K562 (cell line): ENCODE data around the gene HOXB5. TPM values are rescaled to one million over a fixed set of nuclear protein-coding genes. Genes with fewer than 3 reads are reported as not detected.

Source experiments
- ETS2 ChIP-seq: IDR thresholded peaks from 2 replicates; pipeline ENCODE4 v1.6.1; 2016; ENCODE audit warnings: borderline replicate concordance, missing genetic modification characterization, mild to moderate bottlenecking, moderate library complexity, missing compliant biosample characterization; ENCODE audit not compliant: poor library complexity, severe bottlenecking
- MBD2 ChIP-seq: sonication (generic); IDR thresholded peaks from 2 replicates; pipeline ENCODE4 v1.6.1; 2016; ENCODE audit warnings: low read depth, borderline replicate concordance
- SMAD4 ChIP-seq: fragments of 250-450 bp; sonication (Bioruptor Pico); conservative IDR thresholded peaks from 2 replicates; pipeline ENCODE4 v1.8.0; 2021; ENCODE audit warnings: inconsistent platforms, mild to moderate bottlenecking, moderate library complexity
- YY1 ChIP-seq, 3 experiments: IDR thresholded peaks; 2 replicates each; pipeline ENCODE4 v1.6.1; 2011; ENCODE audit warnings: low read length in 2 of 3, mild to moderate bottlenecking in 2 of 3, moderate library complexity in 2 of 3, borderline replicate concordance in 1 of 3, control low read depth in 1 of 3, low read depth in 1 of 3; ENCODE audit not compliant: insufficient read depth in 3 of 3, insufficient replicate concordance in 2 of 3, control insufficient read depth in 1 of 3, insufficient read length in 1 of 3; ENCODE audit errors: extremely low read depth in 1 of 3
- ZNF24 ChIP-seq: fragments of 450-650 bp; IDR thresholded peaks from 2 replicates; pipeline ENCODE4 v1.6.1; 2016
- polyA plus RNA-seq, 8 experiments: library from polyadenylated mRNA; depleted of rRNA in 4 of 8; stranded (reverse) in 5 of 8; unstranded in 3 of 8; fragments of >200 nt; fragmentation: Nextera tagmentation in 2 of 8; fragmentation: Illumina TruSeq in 1 of 8; extraction: Ambion mirVana in 2 of 8; extraction: Trizol in 1 of 8; gene quantifications; 2 replicates each; pipeline versions ENCODE4 v1.2.1 to v1.2.3, GENCODE V29; 2011 to 2014; ENCODE audit warnings: inconsistent platforms in 1 of 8, missing spikeins in 1 of 8
- total RNA-seq, 7 experiments: library from RNA; depleted of rRNA in 6 of 7; stranded (reverse); fragments of >200 nt in 6 of 7; fragmentation: Illumina TruSeq in 2 of 7; extraction: Trizol in 2 of 7; gene quantifications; 2 replicates each; pipeline versions ENCODE4 v1.2.1 to v1.2.3, GENCODE V29; 2011 to 2021; ENCODE audit warnings: low replicate concordance in 1 of 7
- TF ChIP-seq, protein P1 (sequence below): fragments of 450-650 bp; IDR thresholded peaks from 2 replicates; pipeline ENCODE4 v1.7.0; 2016; ENCODE audit warnings: borderline replicate concordance
- TF ChIP-seq, protein P2 (sequence below): sonication (generic); formaldehyde crosslinking; IDR thresholded peaks from 2 replicates; pipeline ENCODE4 v1.8.1; 2023; ENCODE audit warnings: missing genetic modification reagents, mild to moderate bottlenecking, borderline replicate concordance
- TF ChIP-seq, protein P3 (sequence below): fragments of 450-650 bp; IDR thresholded peaks from 2 replicates; pipeline ENCODE4 v1.6.1; 2016; ENCODE audit warnings: low read depth

The HOXB5 gene
- total and polyA plus RNA-seq, 9 of the 15 experiments (the other 6 are each of a cell fraction or from before 2014, with no cell fraction given) = 0.24 to 2.7 (median 0.65) TPM

DNA sequence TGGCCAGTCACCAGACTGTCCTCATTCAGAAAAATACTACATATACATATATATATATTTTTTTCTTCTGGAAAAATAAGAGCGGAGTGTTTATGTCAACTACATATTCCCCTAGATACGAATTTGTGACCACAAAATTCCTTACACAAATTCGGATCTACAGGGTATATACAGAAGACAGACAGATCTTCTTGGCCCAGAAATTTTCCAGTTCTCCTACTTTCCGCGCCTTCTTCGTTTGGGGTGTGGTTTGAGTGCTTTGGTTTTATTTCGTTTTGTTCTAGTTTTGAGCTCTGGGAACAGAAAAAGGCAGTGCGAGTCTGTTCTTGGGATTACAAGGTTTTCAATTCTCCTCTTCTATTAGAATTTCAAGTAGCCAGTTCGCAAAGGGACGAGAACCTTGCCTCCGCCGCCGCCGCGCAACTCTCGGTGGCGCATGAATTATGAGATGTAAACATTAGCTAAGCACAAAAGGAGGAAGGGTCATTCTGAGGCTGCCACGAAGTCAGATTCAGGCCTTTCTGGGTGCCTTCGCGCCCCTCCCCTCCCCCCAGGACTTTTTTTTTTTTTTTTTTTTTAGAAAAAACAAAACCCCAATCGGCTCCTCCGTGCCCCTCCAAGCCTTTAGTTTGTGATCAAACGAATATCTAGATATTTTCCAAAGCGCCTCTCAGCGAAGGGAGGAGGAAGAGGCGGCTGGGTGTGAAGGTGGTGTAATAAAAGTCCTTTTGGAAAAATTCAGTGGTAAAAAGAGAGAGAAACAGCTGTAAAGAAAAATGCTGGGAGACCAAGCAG lies 13.6 kb downstream of the HOXB5 start (continued):
- TF ChIP-seq, protein P1, sequence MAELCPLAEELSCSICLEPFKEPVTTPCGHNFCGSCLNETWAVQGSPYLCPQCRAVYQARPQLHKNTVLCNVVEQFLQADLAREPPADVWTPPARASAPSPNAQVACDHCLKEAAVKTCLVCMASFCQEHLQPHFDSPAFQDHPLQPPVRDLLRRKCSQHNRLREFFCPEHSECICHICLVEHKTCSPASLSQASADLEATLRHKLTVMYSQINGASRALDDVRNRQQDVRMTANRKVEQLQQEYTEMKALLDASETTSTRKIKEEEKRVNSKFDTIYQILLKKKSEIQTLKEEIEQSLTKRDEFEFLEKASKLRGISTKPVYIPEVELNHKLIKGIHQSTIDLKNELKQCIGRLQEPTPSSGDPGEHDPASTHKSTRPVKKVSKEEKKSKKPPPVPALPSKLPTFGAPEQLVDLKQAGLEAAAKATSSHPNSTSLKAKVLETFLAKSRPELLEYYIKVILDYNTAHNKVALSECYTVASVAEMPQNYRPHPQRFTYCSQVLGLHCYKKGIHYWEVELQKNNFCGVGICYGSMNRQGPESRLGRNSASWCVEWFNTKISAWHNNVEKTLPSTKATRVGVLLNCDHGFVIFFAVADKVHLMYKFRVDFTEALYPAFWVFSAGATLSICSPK = no peak
- TF ChIP-seq ZNF24 (no peak), YY1 (IDR thresholded peaks at IDR 0.05; ENCODE audit: borderline replicate concordance in 1 of 3, control insufficient read depth in 1 of 3, extremely low read depth in 1 of 3, insufficient read depth in 3 of 3, insufficient read length in 1 of 3, insufficient replicate concordance in 2 of 3, low read depth in 1 of 3, low read length in 2 of 3) (peak in 1 of 3 experiments; percentile 27), MBD2 (peak; percentile 21; the same call in 1 of the 2 replicates), SMAD4 (peak; percentile 26; the same call in 1 of the 2 replicates), ETS2 (tag) (no peak)
- TF ChIP-seq, protein P2, sequence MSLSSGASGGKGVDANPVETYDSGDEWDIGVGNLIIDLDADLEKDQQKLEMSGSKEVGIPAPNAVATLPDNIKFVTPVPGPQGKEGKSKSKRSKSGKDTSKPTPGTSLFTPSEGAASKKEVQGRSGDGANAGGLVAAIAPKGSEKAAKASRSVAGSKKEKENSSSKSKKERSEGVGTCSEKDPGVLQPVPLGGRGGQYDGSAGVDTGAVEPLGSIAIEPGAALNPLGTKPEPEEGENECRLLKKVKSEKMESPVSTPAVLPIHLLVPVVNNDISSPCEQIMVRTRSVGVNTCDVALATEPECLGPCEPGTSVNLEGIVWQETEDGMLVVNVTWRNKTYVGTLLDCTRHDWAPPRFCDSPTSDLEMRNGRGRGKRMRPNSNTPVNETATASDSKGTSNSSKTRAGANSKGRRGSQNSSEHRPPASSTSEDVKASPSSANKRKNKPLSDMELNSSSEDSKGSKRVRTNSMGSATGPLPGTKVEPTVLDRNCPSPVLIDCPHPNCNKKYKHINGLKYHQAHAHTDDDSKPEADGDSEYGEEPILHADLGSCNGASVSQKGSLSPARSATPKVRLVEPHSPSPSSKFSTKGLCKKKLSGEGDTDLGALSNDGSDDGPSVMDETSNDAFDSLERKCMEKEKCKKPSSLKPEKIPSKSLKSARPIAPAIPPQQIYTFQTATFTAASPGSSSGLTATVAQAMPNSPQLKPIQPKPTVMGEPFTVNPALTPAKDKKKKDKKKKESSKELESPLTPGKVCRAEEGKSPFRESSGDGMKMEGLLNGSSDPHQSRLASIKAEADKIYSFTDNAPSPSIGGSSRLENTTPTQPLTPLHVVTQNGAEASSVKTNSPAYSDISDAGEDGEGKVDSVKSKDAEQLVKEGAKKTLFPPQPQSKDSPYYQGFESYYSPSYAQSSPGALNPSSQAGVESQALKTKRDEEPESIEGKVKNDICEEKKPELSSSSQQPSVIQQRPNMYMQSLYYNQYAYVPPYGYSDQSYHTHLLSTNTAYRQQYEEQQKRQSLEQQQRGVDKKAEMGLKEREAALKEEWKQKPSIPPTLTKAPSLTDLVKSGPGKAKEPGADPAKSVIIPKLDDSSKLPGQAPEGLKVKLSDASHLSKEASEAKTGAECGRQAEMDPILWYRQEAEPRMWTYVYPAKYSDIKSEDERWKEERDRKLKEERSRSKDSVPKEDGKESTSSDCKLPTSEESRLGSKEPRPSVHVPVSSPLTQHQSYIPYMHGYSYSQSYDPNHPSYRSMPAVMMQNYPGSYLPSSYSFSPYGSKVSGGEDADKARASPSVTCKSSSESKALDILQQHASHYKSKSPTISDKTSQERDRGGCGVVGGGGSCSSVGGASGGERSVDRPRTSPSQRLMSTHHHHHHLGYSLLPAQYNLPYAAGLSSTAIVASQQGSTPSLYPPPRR (CRISPR knock-in tag) = no peak
- TF ChIP-seq, protein P3, sequence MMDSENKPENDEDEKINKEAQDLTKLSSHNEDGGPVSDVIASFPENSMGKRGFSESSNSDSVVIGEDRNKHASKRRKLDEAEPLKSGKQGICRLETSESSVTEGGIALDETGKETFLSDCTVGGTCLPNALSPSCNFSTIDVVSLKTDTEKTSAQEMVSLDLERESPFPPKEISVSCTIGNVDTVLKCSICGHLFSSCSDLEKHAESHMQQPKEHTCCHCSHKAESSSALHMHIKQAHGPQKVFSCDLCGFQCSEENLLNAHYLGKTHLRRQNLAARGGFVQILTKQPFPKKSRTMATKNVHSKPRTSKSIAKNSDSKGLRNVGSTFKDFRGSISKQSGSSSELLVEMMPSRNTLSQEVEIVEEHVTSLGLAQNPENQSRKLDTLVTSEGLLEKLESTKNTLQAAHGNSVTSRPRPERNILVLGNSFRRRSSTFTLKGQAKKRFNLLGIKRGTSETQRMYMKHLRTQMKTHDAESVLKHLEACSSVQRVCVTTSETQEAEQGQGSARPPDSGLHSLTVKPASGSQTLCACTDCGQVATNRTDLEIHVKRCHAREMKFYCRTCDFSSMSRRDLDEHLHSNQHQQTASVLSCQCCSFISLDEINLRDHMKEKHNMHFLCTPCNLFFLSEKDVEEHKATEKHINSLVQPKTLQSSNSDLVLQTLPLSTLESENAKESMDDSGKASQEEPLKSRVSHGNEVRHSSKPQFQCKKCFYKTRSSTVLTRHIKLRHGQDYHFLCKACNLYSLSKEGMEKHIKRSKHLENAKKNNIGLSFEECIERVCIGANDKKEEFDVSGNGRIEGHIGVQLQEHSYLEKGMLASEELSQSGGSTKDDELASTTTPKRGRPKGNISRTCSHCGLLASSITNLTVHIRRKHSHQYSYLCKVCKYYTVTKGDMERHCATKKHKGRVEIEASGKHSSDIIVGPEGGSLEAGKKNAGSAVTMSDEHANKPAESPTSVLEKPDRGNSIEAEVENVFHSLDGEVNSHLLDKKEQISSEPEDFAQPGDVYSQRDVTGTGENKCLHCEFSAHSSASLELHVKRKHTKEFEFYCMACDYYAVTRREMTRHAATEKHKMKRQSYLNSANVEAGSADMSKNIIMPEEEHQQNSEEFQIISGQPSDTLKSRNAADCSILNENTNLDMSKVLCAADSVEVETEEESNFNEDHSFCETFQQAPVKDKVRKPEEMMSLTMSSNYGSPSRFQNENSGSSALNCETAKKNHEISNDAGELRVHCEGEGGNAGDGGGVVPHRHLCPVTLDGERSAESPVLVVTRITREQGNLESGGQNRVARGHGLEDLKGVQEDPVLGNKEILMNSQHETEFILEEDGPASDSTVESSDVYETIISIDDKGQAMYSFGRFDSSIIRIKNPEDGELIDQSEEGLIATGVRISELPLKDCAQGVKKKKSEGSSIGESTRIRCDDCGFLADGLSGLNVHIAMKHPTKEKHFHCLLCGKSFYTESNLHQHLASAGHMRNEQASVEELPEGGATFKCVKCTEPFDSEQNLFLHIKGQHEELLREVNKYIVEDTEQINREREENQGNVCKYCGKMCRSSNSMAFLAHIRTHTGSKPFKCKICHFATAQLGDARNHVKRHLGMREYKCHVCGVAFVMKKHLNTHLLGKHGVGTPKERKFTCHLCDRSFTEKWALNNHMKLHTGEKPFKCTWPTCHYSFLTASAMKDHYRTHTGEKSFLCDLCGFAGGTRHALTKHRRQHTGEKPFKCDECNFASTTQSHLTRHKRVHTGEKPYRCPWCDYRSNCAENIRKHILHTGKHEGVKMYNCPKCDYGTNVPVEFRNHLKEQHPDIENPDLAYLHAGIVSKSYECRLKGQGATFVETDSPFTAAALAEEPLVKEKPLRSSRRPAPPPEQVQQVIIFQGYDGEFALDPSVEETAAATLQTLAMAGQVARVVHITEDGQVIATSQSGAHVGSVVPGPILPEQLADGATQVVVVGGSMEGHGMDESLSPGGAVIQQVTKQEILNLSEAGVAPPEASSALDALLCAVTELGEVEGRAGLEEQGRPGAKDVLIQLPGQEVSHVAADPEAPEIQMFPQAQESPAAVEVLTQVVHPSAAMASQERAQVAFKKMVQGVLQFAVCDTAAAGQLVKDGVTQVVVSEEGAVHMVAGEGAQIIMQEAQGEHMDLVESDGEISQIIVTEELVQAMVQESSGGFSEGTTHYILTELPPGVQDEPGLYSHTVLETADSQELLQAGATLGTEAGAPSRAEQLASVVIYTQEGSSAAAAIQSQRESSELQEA = no peak
